Measurements from ENCODE around the gene TMEM123. TPM values are rescaled to one million over a fixed set of nuclear protein-coding genes. Genes with fewer than 3 reads are reported as not detected.

Gene TMEM123
- total and polyA plus RNA-seq, 10 of the 15 experiments (the other 5 are each of a cell fraction or from before 2014, with no cell fraction given) = 35.1 to 667 (median 123) TPM

GRCh38 chr11:102384419-102385079 is 68.0 kb downstream of the TMEM123 start (continued):
- TF ChIP-seq ZNF687 (IDR thresholded peaks at IDR 0.05) = no peak
- TF ChIP-seq TARDBP (IDR thresholded peaks at IDR 0.05; ENCODE audit: borderline replicate concordance) = no peak
- TF ChIP-seq NFYA (IDR thresholded peaks at IDR 0.05; ENCODE audit: borderline replicate concordance, low read depth, low read length) = no peak
- TF ChIP-seq MTA2 (IDR thresholded peaks at IDR 0.05; ENCODE audit: low read depth) = no peak
- TF ChIP-seq BCL3 (IDR thresholded peaks at IDR 0.05; ENCODE audit: borderline replicate concordance, insufficient read depth, low read depth, low read length, poor library complexity, severe bottlenecking) = no peak
- no peak for TF ChIP-seq POU2F2 (IDR thresholded peaks at IDR 0.05; ENCODE audit: borderline replicate concordance, low read depth, low read length)

Data from GM12878 (cell line).